HCT116 (cell line): ENCODE measurements around the gene FGF11. TPM values are rescaled to one million over a fixed set of nuclear protein-coding genes. Genes with fewer than 3 reads are reported as not detected.

Experiments used
- ATAC-seq: fragments of 200-7000 bp; cut with Tn5 transposase; 2 replicates; pipeline ENCODE4 v1.9.1; 2020; ENCODE audit warnings: mild to moderate bottlenecking, moderate library complexity
- BruUV-seq: library from RNA; stranded (reverse); fragments of 400-500 nt; replicated peaks from 2 replicates; lab custom pipeline; 2021; lab: Mats Ljungman, UMichigan
- CTCF ChIA-PET: fragments of 300-600 bp; sonication (Branson Sonifier 250); formaldehyde crosslinking; loops from one replicate; lab custom pipeline; 2021; ENCODE audit warnings: antibody characterized with exemption; lab: Charles Lee
- POLR2A ChIA-PET: fragments of 300-600, 350-600 bp; sonication (Branson Sonifier 250); formaldehyde crosslinking; loops from one replicate; lab custom pipeline; 2021; ENCODE audit warnings: antibody characterized with exemption; lab: Charles Lee
- RAD21 ChIA-PET, 2 experiments: fragments of 300-600 bp; sonication (Branson Sonifier 250); formaldehyde crosslinking; loops; one replicate each; lab custom pipeline; 2023; ENCODE audit warnings: low total read pairs in 2 of 2; ENCODE audit not compliant: uncharacterized antibody in 2 of 2, unreplicated experiment in 2 of 2, low non-redundant PET in 1 of 2; lab: Charles Lee
- DNase-seq: peaks from one replicate; pipeline ENCODE4 v3.0.0-alpha.2; 2010; ENCODE audit warnings: low read depth, low spot score
- H2AFZ ChIP-seq: fragments of 200-600 bp; shearing (Covaris generic), sonication (generic); 2 replicates; pipeline ENCODE4 v1.6.1; 2017; ENCODE audit warnings: low read depth, mixed run types, mixed read lengths, antibody characterized with exemption, low read length; ENCODE audit not compliant: poor library complexity, severe bottlenecking
- H3K27ac ChIP-seq: 2 replicates; pipeline ENCODE4 v1.5.1; 2012; ENCODE audit warnings: low read depth, low read length
- H3K27me3 ChIP-seq: fragments of 200-600 bp; sonication (generic); 2 replicates; pipeline ENCODE4 v1.6.1; 2016; ENCODE audit warnings: mixed run types, low read length, mixed read lengths; ENCODE audit not compliant: insufficient read depth
- H3K36me3 ChIP-seq, 2 experiments: fragments of 200-500 bp in 1 of 2; fragments of 200-600 bp in 1 of 2; sonication (Bioruptor generic) in 1 of 2; sonication (generic) in 1 of 2; 2 replicates each; pipeline versions ENCODE4 v1.5.1 to v1.6.1; 2014 to 2016; ENCODE audit warnings: low read length in 2 of 2, inconsistent platforms in 1 of 2, mixed read lengths in 1 of 2, mixed run types in 1 of 2; ENCODE audit not compliant: insufficient read depth in 2 of 2, control insufficient read depth in 1 of 2
- H3K4me1 ChIP-seq, 2 experiments: fragments of 200-600 bp in 1 of 2; sonication (generic) in 1 of 2; 2 replicates each; pipeline versions ENCODE4 v1.5.1 to v1.6.1; 2012 to 2017; ENCODE audit warnings: low read length in 2 of 2, inconsistent platforms in 1 of 2, mild to moderate bottlenecking in 1 of 2, mixed read lengths in 1 of 2, mixed run types in 1 of 2, moderate library complexity in 1 of 2; ENCODE audit not compliant: insufficient read depth in 2 of 2, control insufficient read depth in 1 of 2
- H3K4me2 ChIP-seq: fragments of 200-600 bp; sonication (generic); 2 replicates; pipeline ENCODE4 v1.6.1; 2017; ENCODE audit warnings: mixed run types, low read length, mixed read lengths
- H3K4me3 ChIP-seq, 2 experiments: fragments of 200-600 bp in 1 of 2; sonication (generic) in 1 of 2; replicated peaks in 1 of 2; 2 replicates each; pipeline ENCODE4 v1.5.1; 2011 to 2016; ENCODE audit warnings: low read length in 2 of 2, control low read depth in 1 of 2, low read depth in 1 of 2, mild to moderate bottlenecking in 1 of 2, mixed read lengths in 1 of 2, mixed run types in 1 of 2
- H3K79me2 ChIP-seq: fragments of 200-600 bp; sonication (generic); 2 replicates; pipeline ENCODE4 v1.6.1; 2017; ENCODE audit warnings: mild to moderate bottlenecking, mixed run types, low read length, moderate library complexity, mixed read lengths; ENCODE audit not compliant: insufficient read depth
- H3K9ac ChIP-seq: fragments of 200-600 bp; sonication (generic); 2 replicates; pipeline ENCODE4 v1.6.1; 2016; ENCODE audit warnings: low read length, mixed read lengths
- H3K9me2 ChIP-seq: fragments of 200-600 bp; sonication (generic), shearing (Covaris generic); 2 replicates; pipeline ENCODE4 v1.6.1; 2017; ENCODE audit warnings: mixed run types, mild to moderate bottlenecking, moderate library complexity; ENCODE audit not compliant: insufficient read depth
- H3K9me3 ChIP-seq, 2 experiments: fragments of 200-500 bp in 1 of 2; fragments of 200-600 bp in 1 of 2; sonication (Bioruptor generic) in 1 of 2; sonication (generic) in 1 of 2; 2 replicates each; pipeline ENCODE4 v1.6.1; 2014 to 2017; ENCODE audit warnings: low read length in 2 of 2, mixed read lengths in 2 of 2, inconsistent platforms in 1 of 2, low read depth in 1 of 2, mild to moderate bottlenecking in 1 of 2, mixed run types in 1 of 2, moderate library complexity in 1 of 2; ENCODE audit not compliant: control insufficient read depth in 1 of 2, insufficient read depth in 1 of 2
- H4K20me1 ChIP-seq: fragments of 200-600 bp; sonication (generic), shearing (Covaris generic); 2 replicates; pipeline ENCODE4 v1.6.1; 2017; ENCODE audit warnings: mixed run types, mild to moderate bottlenecking, moderate library complexity; ENCODE audit not compliant: insufficient read depth
- CEBPB ChIP-seq: IDR thresholded peaks from 2 replicates; pipeline ENCODE4 v1.6.1; 2012; ENCODE audit warnings: low read depth
- POLR2A ChIP-seq: IDR thresholded peaks from 2 replicates; pipeline ENCODE4 v1.7.0; 2011; ENCODE audit warnings: borderline replicate concordance; ENCODE audit not compliant: insufficient read depth, insufficient read length; ENCODE audit errors: extremely low read depth
- POLR2AphosphoS5 ChIP-seq: IDR thresholded peaks from 2 replicates; pipeline ENCODE4 v1.6.1; 2011; ENCODE audit warnings: mild to moderate bottlenecking, low read depth, low read length, moderate library complexity
- SIN3A ChIP-seq: IDR thresholded peaks from 2 replicates; pipeline ENCODE4 v1.6.1; 2012; ENCODE audit warnings: low read depth
- SP1 ChIP-seq: IDR thresholded peaks from 2 replicates; pipeline ENCODE4 v1.6.1; 2012; ENCODE audit warnings: low read depth
- YY1 ChIP-seq: IDR thresholded peaks from 2 replicates; pipeline ENCODE4 v1.6.1; 2011; ENCODE audit warnings: low read length, low read depth, moderate library complexity, mild to moderate bottlenecking; ENCODE audit not compliant: insufficient replicate concordance; ENCODE audit errors: extremely low read depth
- ZFX ChIP-seq: fragments of 450-650 bp; IDR thresholded peaks from 2 replicates; pipeline ENCODE4 v1.6.1; 2017
- intact Hi-C: fragments of 100-400 bp; cut with micrococcal nuclease; formaldehyde crosslinking; loops from 2 replicates; pipeline ENCODE4 v1.10.0; 2022
- total RNA-seq: library from RNA; stranded (reverse); gene quantifications from one replicate; pipeline ENCODE4 v1.2.1, GENCODE V29; 2021; ENCODE audit not compliant: unreplicated experiment

Gene FGF11
- total RNA-seq, 1 experiment from 2014 or later, result 6.1 TPM

GRCh38 chr17:7403727-7403976, 35.7 kb upstream of the FGF11 start:
- ChIA-PET RAD21 (interaction anchor here (1.1 to 1.3 kb wide), 3 partner anchors 9 to 74 kb away, joined by 3 read pairs; partner anchors contain the start of genes NEURL4 (in 1 of the 2) and PLSCR3 (in 1 of the 2)), POLR2A (interaction anchor here (0.6 to 2.3 kb wide), 30 partner anchors 9 to 742 kb away, joined by 3 to 33 read pairs (median 4); partner anchors contain the start of genes ACAP1, MPDU1, NAA38 and NEURL4), CTCF (interaction anchor here (0.6 to 1.4 kb wide), 9 partner anchors 10 to 438 kb away, joined by 3 to 20 read pairs (median 4); partner anchors contain the start of genes PLSCR3, TMEM102, TMEM95 and TNK1)
- Histone ChIP-seq H3K36me3 (no peaks in the 10 kb centered on the region), H3K9ac (peak overlapping the region; percentile 69), H3K79me2 (peaks cover 8% of the 10 kb centered on the region), H3K4me1 (peaks cover 33 to 48% of the 10 kb centered on the region in 2 experiments), H3K27ac (peak overlapping the region; percentile 70), H3K9me2 (no peaks in the 10 kb centered on the region), H2AFZ (no peak overlapping the region), H3K27me3 (no peaks in the 10 kb centered on the region), H3K4me2 (peak overlapping the region; percentile 81), H3K9me3 (no peaks in the 10 kb centered on the region), H4K20me1 (no peaks in the 10 kb centered on the region), H3K4me3 (peak overlapping the region; percentile 61 to 83)
- BruUV-seq, result no TSS peak
- DNase-seq, result peak; percentile 62
- ATAC-seq, result peak; percentile 58
- intact Hi-C loops, result no loop called here
- TF ChIP-seq ZFX (peak; percentile 28; the same call in 1 of the 2 replicates), SP1 (no peak)

GRCh38 chr17:7403977-7404736, 35.2 kb upstream of the FGF11 start, which contains the start of gene TMEM256:
Gene TMEM256, minus strand, starts transcription at chr17:7404097. Its CDS starts 13 bp downstream, at chr17:7404084.
- ATAC-seq, result peak; percentile 88
- Histone ChIP-seq H3K4me1 (peaks cover 33 to 48% of the 10 kb centered on the region in 2 experiments), H2AFZ (no peak within 1 kb of the TSS), H3K27me3 (no peaks in the 10 kb centered on the region), H3K9ac (peak within 1 kb of the TSS; percentile 84), H3K4me2 (peak within 1 kb of the TSS; percentile 81), H3K79me2 (peaks cover 8% of the 10 kb centered on the region), H3K36me3 (no peaks in the 10 kb centered on the region; a peak in 1 of 4 replicates), H3K27ac (peak within 1 kb of the TSS; percentile 70), H3K9me3 (no peaks in the 10 kb centered on the region), H3K9me2 (no peaks in the 10 kb centered on the region), H4K20me1 (no peaks in the 10 kb centered on the region), H3K4me3 (peak within 1 kb of the TSS; percentile 61 to 83)
- RAD21 ChIA-PET, result interaction anchor here (0.5 to 1.3 kb wide), 4 partner anchors 10 to 123 kb away, joined by 3 read pairs; partner anchors contain the start of genes NEURL4 (in 1 of the 2), PLSCR3 (in 1 of the 2) and SLC2A4 (in 1 of the 2)
- TF ChIP-seq SP1 (peak; percentile 93), YY1 (peak; percentile 86), POLR2AphosphoS5 (peak; percentile 94), POLR2A (peak; percentile 87), SIN3A (0 out of 2 replicates have a peak, but pooled peaks have one; percentile 47), CEBPB (no peak)
- BruUV-seq, result no TSS peak
- intact Hi-C loops, result loop anchor here (1.0 kb wide), 1 partner anchor 31 kb away; the partner anchor contains the start of gene TMEM102
- POLR2A ChIA-PET, result interaction anchor here (0.6 to 2.3 kb wide), 32 partner anchors 9 to 453 kb away, joined by 3 to 33 read pairs (median 4); partner anchors contain the start of genes ACAP1, MPDU1, NAA38 and NEURL4
- CTCF ChIA-PET, result interaction anchor here (0.6 to 1.4 kb wide), 9 partner anchors 10 to 438 kb away, joined by 3 to 20 read pairs (median 4); partner anchors contain the start of genes PLSCR3, TMEM102, TMEM95 and TNK1
- peak; percentile 98 for DNase-seq
